GM18520 (cell line): ENCODE results near the gene KRT33A.
"Not testable (repeated sequence)": the region's sequence is repeated elsewhere in the genome, so short reads cannot be mapped to it uniquely, and the experiment has no call there.

Source experiments
- ATAC-seq: cut with Tn5 transposase; IDR thresholded peaks from one replicate; pipeline ENCODE4 v1.9.1; 2021; ENCODE audit not compliant: unreplicated experiment

KRT33A gene

DNA sequence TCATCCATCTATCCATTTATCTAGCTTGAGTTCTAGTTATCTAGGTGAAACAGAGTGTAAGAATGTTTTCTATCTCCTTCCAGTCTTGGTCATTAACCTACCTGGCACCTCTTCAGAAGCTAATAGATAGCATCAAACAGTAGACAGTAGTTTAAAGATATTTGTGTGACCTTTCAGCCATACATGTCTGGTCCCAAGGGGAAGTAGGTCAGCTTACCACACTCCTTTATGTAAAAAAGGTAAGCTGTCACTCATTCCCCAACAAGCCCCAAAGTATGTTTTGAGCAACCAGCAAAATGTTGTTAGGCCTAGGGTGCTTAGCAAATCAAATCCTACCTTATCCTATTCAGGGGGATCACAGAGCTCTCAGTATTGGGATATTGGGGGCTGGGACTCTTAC, 15.4 kb upstream of the KRT33A start:
- no peak for ATAC-seq

DNA sequence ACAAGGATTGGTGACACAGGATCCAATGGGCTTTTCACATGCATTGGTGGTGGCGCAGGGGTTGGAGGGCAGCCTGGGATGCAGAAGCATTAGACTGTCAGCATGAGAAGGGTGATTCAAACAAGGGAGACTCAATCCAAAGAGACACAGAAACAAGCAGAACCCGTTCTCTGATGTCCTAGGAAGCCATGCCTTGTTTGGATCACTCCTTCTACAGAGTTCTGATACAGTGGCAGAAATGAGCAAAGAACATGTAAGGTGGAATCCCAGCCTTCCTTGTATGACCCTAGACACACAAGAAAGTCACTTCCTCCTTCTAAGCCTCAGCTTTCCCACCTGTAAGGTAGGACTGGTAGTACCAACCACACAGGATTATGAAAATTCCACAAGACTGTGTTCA, 13.3 kb upstream of the KRT33A start:
- ATAC-seq, result no peak

DNA sequence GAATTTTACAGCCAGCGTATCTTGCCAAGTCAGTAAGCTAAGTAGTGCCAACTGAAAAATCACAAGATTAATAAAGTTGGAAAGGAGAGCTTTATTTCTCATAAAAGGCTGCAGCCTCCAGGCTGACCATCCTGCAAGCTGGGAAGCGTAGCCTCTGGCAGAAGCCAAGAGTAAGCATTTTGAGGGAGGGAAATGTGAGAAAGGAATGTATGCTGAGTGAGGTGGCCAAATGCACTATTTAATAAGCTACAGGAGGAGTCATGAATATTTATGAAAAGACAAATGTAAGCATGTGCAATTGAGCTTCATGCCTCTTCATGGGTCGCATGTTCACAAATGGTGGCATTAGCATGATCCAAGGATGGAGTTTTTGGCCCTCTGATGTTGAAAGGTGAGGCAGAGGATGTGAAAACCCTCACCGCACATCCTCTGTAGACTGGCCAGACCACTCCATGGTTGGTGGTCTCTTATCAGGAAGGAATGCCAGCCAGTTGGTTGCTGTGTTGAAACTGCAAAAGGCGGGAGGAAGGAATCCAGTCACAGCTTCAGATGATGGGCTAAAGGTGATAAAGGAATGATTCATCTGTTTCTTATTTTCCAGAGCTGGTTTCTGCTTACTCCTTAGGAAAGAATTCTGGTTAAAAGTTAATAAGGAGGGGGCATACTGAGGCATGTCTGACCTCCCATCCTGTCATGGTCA, 9.8 kb upstream of the KRT33A start:
- ATAC-seq, result no peak

DNA sequence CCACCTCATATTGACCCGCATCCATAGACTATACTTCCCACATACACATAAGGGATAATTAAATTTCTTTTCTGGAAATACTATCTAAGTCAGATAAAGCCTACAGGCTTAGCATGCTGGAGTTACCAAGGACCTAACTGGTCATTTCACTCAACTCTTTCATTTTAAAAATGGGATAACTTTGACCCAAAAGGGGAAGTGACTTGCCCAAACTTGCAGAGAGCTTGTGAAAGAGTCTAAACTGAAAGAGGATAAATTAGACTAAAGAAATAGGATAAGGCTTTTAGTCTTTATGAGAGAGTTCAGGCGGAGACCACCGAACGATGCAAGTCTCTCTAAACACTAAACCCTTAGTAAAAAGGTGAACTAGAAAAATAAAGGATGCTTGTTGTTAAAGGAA, 3.9 kb upstream of the KRT33A start:
- ATAC-seq, result no peak

DNA sequence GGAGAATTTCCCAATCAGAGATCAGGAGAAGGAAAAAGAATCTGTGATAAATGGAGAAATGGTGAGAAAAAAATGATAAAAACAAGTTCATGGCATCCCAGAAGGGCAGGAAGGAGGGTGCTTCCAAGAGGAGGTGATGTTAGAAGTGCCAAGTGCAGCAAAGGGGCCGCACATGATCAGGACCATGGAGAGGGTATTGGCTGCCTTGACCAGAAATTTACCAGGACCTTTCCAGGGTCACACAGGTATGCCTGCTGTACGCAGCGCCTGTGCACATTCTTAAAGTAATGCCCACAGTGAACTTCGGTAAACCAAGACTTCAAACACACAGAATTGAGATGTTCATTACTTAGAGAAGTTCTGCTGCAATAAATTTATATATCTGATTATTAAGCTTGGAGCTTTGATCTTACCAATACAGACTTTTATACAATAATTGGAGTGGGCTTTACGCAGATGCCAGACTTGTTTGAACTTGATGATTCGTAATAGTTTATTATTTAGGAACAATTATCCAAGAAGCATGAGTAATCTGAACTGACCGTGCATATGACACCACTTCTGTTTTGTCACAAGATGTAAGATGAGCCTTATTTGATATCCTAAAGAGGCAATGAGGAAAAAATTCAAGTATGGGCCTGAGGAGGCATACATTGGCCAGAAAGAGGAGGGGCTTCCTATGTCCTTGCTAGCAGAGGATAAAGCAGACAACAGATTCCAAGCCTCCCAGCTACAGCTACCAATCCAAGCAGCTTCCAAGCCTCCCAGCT, 2.2 kb upstream of the KRT33A start:
- no peak for ATAC-seq

DNA sequence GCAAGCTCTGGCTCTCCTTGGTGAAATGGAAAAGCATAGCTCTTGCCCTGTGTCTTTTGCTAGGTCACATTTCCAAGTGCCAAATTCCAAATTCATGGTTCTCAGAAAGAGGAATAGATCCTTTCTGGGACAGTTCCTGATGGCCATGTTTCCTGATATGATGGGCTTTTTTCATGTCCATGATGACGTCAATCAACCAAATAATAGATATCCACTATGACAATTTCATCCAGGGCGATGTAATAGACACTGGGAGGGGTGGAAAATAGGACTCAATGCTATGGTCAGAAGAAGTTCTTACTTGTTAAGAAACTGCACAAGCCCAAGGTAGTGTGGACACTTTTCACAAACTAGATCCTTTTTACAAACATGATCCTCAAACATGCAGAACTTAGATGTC, 549 bp upstream of the KRT33A start:
- no peak for ATAC-seq

DNA sequence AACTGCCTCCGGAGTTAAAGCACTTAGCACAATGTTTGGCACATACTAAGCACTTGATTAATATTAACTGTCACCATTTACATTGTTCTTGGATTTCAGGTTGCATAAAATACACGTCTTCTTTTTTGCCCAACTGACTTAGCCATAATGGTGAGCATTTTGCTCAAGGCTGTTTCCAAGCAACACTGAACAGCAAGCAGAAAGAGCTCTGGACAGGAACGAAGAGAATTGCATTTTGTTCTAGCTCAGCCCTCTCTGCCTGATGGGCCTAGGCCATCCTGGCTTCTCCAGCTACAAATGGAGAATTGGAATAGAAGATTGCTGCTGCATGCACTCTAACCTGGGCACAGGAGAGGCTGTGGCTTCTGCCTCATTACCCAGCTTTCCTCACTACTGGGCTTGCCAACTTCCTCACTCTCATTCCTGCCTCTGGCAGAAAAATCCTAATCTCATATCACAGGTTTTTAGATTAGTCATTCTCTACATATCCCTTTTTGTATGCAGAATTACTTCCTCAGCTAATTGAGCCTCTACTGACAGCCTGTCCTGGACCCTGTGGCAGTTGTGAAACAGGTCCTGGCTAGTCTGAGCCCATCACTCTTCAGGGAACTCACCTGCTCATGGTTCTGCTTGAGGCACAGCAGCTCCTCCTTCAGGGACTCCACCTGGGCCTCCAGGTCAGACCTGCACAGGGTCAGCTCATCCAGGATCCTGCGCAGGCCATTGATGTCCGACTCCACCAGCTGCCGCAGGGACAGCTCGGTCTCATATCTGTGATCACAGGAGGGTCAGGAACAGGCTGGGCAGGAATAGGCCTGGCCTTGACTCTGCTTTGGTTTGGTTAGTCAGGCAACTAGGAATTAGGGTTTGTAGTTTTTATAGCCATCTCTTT, 2.5 kb downstream of the KRT33A start:
- no peak for ATAC-seq

DNA sequence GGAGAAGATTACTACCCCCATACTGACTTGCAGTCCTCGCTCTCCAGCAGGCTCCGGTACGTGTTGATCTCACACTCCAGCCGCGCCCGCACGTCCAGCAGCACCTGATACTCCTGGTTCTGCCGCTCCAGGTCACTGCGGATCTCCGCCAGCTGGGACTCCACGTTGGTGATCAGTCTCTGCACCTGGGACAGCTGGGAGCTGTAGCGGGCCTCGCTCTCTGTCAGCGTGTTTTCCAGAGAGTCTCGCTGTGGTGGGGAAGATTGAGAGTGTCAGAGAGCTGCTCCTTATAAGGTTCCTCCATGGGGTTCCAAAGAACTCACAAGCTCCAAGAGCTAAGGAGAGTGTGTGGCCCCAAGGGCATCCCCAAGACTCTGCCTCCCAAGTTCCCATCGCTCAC, 4.2 kb downstream of the KRT33A start:
- ATAC-seq, result not testable (repeated sequence)

DNA sequence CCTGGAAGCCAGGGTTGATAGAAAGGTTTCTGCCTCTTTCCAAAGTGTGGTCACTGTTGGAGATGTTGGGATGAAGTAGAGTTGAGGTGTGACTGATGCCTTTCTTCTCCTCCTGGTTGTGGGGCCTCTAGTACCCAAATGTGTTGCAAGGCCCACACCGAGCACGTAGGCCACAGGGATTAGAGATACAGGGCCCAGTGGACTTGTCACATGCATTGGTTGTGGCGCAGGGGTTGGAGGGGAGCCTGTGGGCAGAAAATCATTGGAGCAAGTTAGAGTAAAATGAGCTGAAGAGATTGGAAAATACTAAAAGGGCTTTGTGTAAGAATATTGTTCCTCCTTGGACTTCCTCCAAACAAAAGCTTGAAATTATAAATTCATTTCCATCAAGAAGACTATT, 4.6 kb downstream of the KRT33A start:
- no peak for ATAC-seq

DNA sequence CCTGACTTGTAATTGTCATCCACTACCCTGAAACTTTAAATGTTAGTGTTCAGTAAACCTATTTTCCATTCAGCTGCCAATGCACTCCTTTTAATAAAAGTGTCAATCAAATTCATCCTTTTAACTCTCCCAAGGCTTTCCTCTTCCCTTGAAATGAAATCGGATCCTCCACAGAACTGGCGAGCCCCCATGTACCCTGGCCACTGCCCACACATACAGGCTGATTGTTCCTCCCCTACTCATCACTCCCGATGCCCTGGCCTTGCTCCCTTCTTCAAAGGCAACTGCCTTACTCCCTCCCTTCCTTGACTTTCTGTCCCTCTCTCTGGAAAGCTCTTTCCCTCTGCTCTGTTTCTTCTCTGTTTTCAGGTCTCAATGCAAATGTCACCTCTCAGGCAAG, 7.6 kb downstream of the KRT33A start:
- ATAC-seq, result no peak

DNA sequence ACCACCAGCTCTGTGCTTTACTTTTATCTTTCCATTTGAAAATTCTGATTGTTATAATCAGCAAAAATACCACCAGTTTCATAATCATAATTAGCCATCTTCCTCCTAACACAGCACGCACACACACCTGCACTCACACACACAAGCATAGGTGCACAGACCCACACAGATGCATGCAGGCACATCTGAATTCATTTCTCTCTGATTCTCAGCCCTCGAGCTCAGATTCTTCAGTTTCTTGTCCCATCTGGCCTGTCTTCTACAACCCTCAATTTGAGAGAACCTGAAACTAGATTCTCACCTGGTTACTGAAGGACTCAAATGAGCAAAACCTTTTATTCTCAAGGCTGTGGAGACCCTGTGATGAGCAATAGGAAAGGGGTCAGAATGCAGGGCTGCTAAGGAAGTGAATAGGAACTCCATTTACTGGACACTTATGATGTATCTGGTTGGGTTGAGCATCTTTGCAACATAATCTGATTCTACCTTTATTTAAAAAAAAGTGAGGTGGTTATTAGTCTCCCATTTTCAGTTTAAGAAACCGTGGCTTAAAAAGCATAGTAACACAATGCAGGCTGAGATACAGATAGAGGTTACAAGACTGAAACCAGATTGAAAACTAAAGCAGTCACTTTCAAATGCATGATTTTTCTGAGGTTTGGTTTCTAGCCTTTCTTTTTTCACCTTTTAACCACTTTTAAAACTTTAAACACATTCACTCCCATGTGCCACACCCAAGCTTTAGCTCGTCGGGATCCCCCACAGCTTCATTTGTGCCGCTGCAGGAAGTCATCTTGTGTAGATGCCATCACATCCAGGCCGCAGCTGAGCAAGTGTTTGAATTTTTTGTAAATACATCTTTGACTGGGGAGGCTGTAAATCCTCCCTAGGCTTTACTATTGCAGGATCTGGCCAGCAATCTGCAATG, 9.4 kb downstream of the KRT33A start:
- no peak for ATAC-seq

DNA sequence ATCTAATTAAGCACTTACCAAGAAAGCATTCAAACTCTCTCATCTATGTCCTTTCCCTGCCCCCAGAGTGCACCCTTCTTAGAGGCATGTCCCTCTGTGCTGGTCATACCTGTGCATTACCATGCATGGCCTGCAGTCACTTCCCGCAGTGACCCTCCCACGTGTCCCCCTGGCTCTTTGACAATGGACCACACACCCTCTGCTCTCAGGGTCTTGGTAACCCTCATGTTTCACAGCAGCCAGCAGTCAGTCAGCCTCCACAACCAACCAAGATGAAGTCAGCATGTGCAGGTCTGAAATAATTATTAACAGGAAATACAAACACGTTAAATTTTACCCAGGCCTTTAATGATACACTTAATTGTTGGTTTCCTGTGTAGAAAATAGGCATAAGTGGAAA, 10.1 kb downstream of the KRT33A start:
- no peak for ATAC-seq

DNA sequence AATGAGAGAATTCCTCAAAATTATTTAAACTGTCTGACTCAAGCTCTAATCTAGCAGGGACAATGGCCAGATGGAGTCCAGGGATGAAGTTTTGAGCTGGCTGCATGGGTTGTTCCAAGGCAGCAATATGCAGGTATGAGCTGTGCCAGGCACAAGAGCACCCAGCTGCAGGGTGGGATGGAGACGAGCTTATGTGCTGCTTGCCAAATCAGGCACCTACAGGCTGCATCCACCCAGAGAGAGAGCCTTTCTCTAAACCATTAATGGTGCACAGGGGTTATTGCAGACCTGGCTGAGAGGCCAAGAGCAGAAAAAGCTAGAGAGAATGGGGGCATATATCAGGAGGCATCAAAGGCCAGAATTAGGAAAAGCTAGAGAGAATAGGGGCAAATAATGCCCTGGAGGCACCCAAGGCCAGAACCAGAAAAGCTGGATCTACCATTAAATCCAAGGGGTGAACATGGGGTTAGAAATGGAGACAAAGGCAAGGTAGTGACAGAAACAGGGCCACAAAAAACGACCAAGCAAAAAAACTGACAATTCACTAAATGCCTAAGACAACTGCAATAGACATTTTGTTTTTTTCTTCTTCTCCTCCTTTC, 11.0 kb downstream of the KRT33A start:
- no peak for ATAC-seq

DNA sequence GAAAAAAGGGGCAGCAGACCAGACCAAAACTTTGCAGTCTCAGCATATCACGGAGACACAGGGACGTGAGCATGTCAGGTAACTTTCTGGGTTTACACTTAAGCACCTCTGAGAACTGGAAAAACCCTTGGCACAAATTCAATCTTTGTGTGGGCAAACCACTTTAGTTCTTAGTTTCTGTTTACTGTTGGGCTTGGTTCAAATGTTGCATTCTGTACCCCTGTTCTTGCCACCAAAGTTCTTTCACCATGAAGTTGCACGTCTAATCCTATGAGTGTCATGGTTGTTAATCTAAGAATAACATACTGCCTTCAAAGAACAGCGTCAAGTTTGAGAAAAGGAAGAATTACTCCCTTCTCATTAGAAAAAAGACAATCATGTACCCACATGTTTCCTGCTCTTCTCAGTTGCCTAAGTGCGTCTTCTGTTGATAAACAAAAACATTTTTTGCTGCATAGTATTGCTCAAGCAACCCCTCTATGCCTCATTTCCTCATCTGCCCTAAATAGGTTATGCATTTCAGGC, 11.6 kb downstream of the KRT33A start:
- ATAC-seq, result no peak

DNA sequence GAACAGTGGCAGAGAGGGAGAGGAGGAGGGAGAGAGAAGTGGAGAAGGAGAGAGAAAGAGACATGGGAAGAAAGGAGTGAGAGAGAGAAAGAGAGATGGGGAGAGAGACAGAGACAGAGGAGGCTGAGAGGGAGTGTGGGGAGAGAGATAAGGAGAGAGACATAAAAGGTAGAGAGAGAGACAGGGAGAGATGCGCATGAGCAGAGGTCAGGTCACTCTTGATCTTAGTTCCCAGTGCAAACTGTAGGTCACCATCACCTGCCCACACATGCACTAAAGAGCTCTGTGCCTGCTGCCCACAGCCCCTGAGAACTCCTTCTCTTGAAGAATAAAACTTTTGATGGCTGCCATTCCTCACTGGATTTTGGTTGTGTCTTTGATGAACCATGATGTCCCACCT, 14.9 kb downstream of the KRT33A start:
- ATAC-seq, result no peak

DNA sequence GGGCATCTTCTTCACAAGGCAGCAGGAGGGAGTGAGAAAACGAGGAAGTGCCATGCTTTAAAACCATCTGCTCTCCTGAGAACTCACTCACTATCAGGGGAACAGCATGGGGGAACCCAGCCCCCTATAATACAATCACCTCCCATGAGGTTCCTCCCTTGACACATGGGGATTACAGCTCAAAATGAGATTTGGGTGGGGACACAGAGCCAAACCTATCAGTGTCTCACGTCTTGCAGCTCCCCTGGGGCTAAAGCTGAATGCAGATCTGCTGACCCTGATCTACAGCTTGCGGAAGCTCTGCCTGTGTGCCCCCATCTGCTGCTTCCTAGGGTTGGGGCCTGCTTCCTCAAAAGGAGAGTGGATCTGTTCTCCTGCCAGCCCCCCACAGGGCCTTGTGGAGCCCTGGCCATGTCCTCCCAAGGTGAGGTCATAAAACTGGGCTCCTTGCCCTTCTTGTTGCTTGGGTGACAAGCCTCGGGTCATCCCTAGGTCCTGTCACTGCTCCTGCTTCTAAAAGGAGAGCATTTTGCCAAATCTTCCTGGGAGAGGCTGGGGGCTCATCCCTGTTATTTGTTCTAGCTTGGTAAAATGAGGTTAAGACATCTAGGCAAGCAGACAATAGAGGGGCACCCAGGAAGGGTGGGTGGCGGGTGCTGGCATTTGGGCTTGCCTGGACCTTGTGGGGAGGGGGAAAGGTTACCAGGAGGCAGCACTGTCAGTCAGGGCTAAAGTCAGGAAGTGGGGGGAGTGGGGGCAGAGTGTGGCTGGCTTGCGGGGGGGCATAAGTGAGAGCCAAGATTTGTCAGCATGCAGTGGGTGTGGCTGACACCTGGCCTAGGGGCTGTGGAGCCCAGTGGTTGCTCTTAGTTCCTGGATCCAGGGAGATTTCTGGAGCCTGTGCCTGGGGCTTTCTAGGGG, 16.0 kb downstream of the KRT33A start:
- ATAC-seq, result no peak

DNA sequence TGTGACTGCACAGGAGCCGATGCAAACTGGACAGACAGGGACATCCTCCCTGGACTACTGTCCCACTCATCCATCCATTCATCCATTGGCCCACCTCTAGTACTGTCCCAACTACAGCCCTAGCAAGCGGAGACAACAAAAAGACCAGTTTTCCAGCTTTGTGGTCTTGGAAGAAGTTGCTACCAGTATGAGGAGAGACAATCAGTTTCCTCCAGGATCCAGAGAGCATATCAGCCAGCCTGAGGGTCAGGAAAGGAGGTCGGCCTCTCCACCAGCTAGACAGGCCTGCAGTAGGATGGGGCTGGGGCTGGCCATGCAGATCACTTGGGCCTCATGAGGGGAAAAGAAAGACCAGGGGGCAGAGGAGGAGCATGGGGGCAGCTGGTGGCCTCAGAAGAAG, 16.8 kb downstream of the KRT33A start:
- ATAC-seq, result no peak

DNA sequence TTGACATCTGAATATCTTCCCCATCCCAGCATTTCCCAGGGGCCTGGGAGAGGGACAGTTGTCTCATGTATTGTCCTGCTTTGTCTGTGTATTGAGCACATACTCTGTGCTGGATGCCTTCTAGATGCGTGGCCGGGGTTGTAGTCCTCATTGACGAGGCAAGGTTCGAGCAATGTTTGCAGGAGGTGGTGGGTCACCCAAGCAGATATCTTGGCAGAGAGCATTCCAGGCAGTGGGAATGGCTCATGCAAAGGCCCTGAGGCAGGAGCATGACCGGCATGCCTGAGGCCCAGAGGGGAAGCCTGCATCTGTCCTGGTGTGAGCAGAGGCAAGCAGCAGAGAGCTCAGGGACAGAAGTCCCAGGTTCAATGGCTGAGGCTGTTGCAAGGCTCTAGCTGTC, 17.5 kb downstream of the KRT33A start:
- ATAC-seq, result no peak

DNA sequence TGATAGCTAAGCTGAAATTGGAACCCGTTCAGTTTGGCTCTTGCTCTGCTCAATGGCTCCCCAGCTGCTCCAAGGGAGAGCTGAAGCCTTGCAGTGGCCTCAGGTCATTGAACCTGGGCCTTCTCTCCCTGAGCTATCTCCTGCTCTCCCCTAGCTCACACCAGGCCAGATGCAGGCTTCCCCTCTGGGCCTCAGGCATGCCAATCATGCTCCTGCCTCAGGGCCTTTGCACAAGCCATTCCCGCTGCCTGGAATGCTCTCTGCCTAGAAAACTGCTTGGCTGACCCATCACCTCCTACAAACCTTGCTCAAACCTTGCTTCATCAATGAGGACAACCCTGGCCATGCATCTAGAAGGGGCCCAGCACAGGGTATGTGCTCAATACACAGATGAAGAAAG, 18.4 kb downstream of the KRT33A start:
- ATAC-seq, result no peak
